Cardiac muscle cell (in vitro differentiated cells and primary cell): ENCODE data around the gene SH2D6. TPM values are rescaled to one million over a fixed set of nuclear protein-coding genes. Genes with fewer than 3 reads are reported as not detected.
A peak's percentile ranks its signal among the peaks of the same experiment; 100 is the strongest.

Experiments
- DNase-seq, 2 donors: peaks; one replicate each; pipeline versions ENCODE4 v3.0.0 to v3.0.0-alpha.2; 2010 to 2017; ENCODE audit warnings: low read depth in 1 of 2, low spot score in 1 of 2
- H3K27ac ChIP-seq: fragments of 200-600 bp; sonication (generic); 2 replicates; pipeline ENCODE4 v1.5.1; 2016
- H3K27me3 ChIP-seq: fragments of 200-600 bp; sonication (generic); 2 replicates; pipeline ENCODE4 v1.6.0; 2016; ENCODE audit warnings: control low read depth
- H3K36me3 ChIP-seq: fragments of 200-600 bp; sonication (generic); 2 replicates; pipeline ENCODE4 v1.5.1; 2016; ENCODE audit warnings: control low read depth
- H3K4me1 ChIP-seq: fragments of 200-600 bp; sonication (generic); 2 replicates; pipeline ENCODE4 v1.8.1; 2017; ENCODE audit warnings: low read depth, mild to moderate bottlenecking, mixed run types
- H3K4me3 ChIP-seq: fragments of 200-600 bp; sonication (generic); 2 replicates; pipeline ENCODE4 v1.5.1; 2016; ENCODE audit warnings: mild to moderate bottlenecking
- H3K9me3 ChIP-seq: fragments of 200-600 bp; sonication (generic); 2 replicates; pipeline ENCODE4 v1.5.1; 2017; ENCODE audit warnings: low read depth, mild to moderate bottlenecking, control low read depth
- CTCF ChIP-seq: IDR thresholded peaks from 2 replicates; pipeline ENCODE4 v1.5.1; 2012; ENCODE audit warnings: low read depth, mild to moderate bottlenecking, low read length
- polyA plus RNA-seq: library from polyadenylated mRNA; unstranded; fragments of >200 nt; fragmentation: Nextera tagmentation; extraction: Ambion mirVana; gene quantifications from 2 replicates; pipeline ENCODE4 v1.2.1, GENCODE V29; 2016
- total RNA-seq: library from RNA; depleted of rRNA; stranded (reverse); fragments of >200 nt; gene quantifications from 2 replicates; pipeline ENCODE4 v1.2.3, GENCODE V29; 2016

Gene SH2D6
- total RNA-seq (not detected in 2 replicates), polyA plus RNA-seq (1.5 TPM in 1 of 2 replicates, not detected in the other)

- Histone ChIP-seq H3K4me3 (peak within 1 kb of the TSS; percentile 57), H3K27ac (peak within 1 kb of the TSS; percentile 94), H3K4me1 (peaks cover 21% of the 10 kb centered on the region), H3K36me3 (no peaks in the 10 kb centered on the region), H3K9me3 (no peaks in the 10 kb centered on the region), H3K27me3 (peaks cover 5% of the 10 kb centered on the region)
- peak; percentile 88 to 92 for DNase-seq
- TF ChIP-seq CTCF = no peak
Measured at GRCh38 chr2:85418132-85419008, at the start of gene SH2D6. SH2D6 (plus strand) TSS chr2:85418714; CDS start chr2:85429466, 10,752 bp downstream.

GRCh38 chr2:85368921-85369320 lies 49.6 kb upstream of the SH2D6 start:
- no peaks in the 10 kb centered on the region for H3K4me1 ChIP-seq
- no peak for TF ChIP-seq CTCF
- no peak overlapping the region for H3K27ac ChIP-seq
- H3K36me3 ChIP-seq = no peaks in the 10 kb centered on the region
- no peak for DNase-seq
- no peaks in the 10 kb centered on the region for H3K27me3 ChIP-seq
- no peaks in the 10 kb centered on the region for H3K9me3 ChIP-seq
- H3K4me3 ChIP-seq = no peak overlapping the region

GRCh38 chr2:85369500-85369899 lies 49.0 kb upstream of the SH2D6 start:
- no peaks in the 10 kb centered on the region for H3K36me3 ChIP-seq
- TF ChIP-seq CTCF = no peak

GRCh38 chr2:85371045-85371444 lies 47.5 kb upstream of the SH2D6 start:
- Histone ChIP-seq H3K9me3 (no peaks in the 10 kb centered on the region), H3K27ac (no peak overlapping the region), H3K4me1 (no peaks in the 10 kb centered on the region), H3K27me3 (no peaks in the 10 kb centered on the region), H3K36me3 (no peaks in the 10 kb centered on the region), H3K4me3 (no peak overlapping the region)
- DNase-seq = no peak
- no peak for TF ChIP-seq CTCF

More at GRCh38 chr2:85369500-85369899, 49.0 kb upstream of the SH2D6 start:
- Histone ChIP-seq H3K27ac (no peak overlapping the region), H3K4me1 (no peaks in the 10 kb centered on the region), H3K27me3 (no peaks in the 10 kb centered on the region), H3K9me3 (no peaks in the 10 kb centered on the region), H3K4me3 (no peak overlapping the region)
- no peak for DNase-seq

GRCh38 chr2:85376291-85377065 lies 42.0 kb upstream of the SH2D6 start:
- no peak for DNase-seq
- Histone ChIP-seq H3K27me3 (no peaks in the 10 kb centered on the region), H3K4me3 (no peak overlapping the region), H3K36me3 (peaks cover 10% of the 10 kb centered on the region), H3K27ac (no peak overlapping the region), H3K9me3 (no peaks in the 10 kb centered on the region), H3K4me1 (no peaks in the 10 kb centered on the region)
- no peak for TF ChIP-seq CTCF
